ENCODE data around the gene CYGB.
"Not testable (repeated sequence)": the region's sequence is repeated elsewhere in the genome, so short reads cannot be mapped to it uniquely, and the experiment has no call there.

CYGB gene

GRCh38 chr17:76519048-76519966 is 18.2 kb downstream of the CYGB start:
- no peak for DNase-seq

GRCh38 chr17:76517638-76518038 is 19.9 kb downstream of the CYGB start:
- no peak for DNase-seq

- DNase-seq, result peak; percentile 87
Observed at GRCh38 chr17:76515274-76515949, 22.1 kb downstream of the CYGB start.

GRCh38 chr17:76514355-76514754 is 23.2 kb downstream of the CYGB start:
- DNase-seq, result not testable (repeated sequence)

GRCh38 chr17:76513306-76513692 is 24.2 kb downstream of the CYGB start:
- DNase-seq, result no peak

GRCh38 chr17:76512366-76513305 is 24.9 kb downstream of the CYGB start:
- no peak for DNase-seq

GRCh38 chr17:76511668-76512365 is 25.7 kb downstream of the CYGB start:
- DNase-seq, result no peak

- DNase-seq, result no peak
Observed at GRCh38 chr17:76510831-76511244, 26.7 kb downstream of the CYGB start.

- not testable (repeated sequence) for DNase-seq
Observed at GRCh38 chr17:76508472-76509063, 28.9 kb downstream of the CYGB start.

- peak; percentile 90 for DNase-seq
Observed at GRCh38 chr17:76506408-76507345, 30.8 kb downstream of the CYGB start.

- no peak for DNase-seq
Observed at GRCh38 chr17:76504117-76504516, 33.4 kb downstream of the CYGB start.

- DNase-seq, result no peak
Observed at GRCh38 chr17:76502341-76503211, 34.9 kb downstream of the CYGB start.

- DNase-seq, result no peak
Observed at GRCh38 chr17:76501827-76502307, 35.6 kb downstream of the CYGB start.

- peak; percentile 95 for DNase-seq
Observed at GRCh38 chr17:76501018-76501826, 36.3 kb downstream of the CYGB start, which contains the start of gene RHBDF2. TSS of gene RHBDF2 (minus strand) at chr17:76501423. CDS start at chr17:76481524, 19,899 bp downstream.

- DNase-seq, result peak; percentile 29
Observed at GRCh38 chr17:76500747-76501017, 36.8 kb downstream of the CYGB start.

GRCh38 chr17:76500074-76500746 is 37.3 kb downstream of the CYGB start:
- DNase-seq, result no peak

GRCh38 chr17:76499267-76499667 is 38.2 kb downstream of the CYGB start:
- no peak for DNase-seq

GRCh38 chr17:76498876-76499251 is 38.6 kb downstream of the CYGB start:
- DNase-seq, result no peak

Measured in stimulated activated CD4-positive, alpha-beta T cell treated with anti-CD3 and anti-CD28 coated beads, Interleukin-15, amount 100 ng/mL, for 24 hours (primary cell).